ENCODE measurements around the gene CCDC187.

CCDC187 gene

DNA sequence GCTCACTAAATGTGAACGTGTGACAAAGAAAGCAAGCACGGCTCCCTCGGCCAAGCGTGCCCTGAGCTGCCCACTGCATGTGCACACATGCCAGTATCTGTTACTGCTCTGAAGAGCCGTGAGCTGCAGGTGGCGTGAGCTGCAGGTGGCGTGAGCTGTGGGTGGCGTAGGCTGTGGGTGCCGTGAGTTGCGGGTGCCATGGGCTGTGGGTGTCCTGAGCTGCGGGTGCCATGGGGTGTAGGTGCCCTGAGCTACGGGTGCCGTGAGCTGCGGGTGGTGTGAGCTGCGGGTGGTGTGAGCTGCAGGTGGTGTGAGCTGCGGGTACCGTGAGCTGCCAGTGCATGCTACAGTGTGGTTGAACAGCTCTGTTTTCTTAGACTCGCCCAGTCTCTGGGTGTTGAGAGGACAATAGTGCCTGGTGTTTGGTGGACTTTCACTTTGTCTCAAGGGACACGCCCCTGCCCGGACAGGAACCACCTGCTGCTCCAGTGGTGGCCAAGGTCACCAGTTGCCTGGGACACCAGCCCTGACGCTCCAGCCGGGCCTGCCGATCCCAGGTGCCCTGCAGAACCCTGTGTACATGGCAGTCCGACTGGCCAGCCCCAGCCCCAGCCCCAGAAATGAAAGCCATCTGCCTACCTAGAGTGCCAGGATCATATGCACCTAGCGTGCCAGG, 6.7 kb downstream of the CCDC187 start:
- DNase-seq = no peak

DNA sequence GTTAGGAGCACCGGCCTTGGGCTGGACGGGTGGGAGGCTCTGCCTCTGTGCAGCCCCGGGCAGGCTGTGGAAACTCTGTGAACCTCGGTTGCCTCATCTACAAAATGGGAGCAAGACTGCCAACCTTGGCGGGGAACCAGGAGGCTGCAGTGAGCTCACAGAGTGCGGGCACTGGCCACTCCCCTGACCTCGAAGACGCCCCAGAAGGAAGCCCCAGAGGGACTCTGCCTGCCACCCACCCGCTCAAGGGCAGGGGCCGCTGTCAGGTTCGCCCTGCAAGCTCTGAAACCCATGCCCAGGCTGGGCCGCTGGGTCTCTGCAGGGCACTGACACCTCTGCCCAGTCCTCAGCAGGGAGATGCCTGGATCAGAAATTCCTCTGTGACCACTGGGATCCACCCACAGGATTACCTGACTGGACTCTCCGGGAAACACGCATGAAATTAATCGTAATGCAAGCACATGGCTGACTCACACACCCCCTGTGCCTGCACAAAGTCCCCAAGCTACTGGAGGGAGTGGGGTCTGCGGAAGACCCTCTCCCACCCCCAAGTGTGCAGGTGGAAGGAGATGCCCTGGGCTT, 7.4 kb downstream of the CCDC187 start:
- no peak for DNase-seq

DNA sequence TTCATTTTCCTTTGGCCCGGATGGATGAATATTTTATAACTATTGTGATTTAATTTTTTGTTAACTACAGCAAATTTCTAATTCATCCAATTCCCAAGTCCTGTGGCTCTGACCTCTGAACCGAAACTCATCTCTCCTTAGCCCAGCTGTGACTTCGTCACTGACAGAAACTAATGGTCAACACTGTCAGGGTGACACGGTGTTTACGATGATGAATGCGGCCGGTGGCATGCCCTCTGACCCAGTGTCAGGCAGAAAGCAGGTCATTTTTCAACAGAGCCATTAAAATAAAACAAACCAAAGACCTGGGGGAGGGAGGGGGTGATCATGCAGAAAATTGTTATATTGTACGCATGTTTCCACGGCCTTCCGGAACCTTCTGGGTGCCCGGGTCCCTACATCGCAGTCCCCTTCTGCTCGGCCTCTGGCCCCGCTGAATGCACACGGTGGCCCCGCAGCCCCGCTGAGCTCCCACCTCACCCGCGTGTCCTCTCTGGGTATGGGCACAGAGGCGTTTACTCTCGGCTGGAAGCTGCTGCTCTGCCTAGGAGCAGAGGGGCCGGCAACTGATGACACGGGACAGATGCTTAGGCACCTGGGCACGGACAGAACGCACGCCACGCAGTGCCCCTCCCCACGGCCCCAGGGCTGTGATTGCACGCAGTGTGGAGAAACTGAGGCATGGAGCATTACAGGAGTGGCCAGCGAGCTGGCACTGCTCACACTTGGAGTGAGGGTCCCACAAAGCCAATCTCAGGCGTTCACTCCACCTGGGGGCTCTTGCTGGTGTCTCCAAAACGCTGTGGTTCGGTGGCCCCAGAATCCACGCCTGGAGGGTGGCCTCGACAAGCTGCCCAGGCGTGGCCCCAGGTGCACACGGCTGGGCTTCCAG, 8.1 kb downstream of the CCDC187 start:
- no peak for DNase-seq

DNA sequence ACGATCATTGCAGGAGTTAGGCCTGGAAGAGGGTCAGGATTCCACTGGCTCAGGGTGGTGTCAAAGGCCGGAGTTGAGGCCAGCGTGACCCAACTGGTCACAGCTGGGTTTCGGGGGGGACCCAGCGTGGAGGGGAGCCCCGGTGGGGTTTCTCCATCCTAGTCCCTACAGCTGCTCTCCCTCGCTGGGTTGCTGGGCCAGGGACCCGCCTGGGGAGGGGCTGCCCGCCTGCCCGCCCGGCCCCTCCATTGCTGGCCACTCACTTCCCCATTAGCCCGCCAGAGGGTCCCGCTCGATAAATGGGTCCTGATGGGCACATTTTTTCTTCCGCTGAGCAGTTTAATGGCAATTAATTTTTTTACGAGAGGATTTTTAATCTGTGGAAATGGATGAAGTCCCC, 8.8 kb downstream of the CCDC187 start:
- no peak for DNase-seq

DNA sequence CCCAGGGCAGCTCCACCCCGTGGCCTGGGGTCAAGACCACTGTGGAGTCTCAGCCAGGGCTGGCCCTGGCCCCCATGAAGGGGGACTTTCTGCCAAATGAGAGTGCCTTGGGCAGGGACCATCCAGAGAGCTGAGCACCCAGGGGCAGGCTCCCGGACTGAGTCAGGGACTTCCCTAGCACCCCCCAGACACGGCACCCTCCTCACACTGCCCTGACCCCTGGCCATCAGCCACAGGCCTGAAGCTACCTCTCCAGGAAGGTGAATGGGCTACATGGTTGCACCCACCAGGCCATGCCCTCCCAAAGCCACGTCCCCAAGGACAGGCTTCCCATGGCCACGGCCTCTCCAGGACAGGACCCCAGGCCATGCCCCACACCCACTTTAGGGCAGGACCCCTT, 9.5 kb downstream of the CCDC187 start:
- no peak for DNase-seq

DNA sequence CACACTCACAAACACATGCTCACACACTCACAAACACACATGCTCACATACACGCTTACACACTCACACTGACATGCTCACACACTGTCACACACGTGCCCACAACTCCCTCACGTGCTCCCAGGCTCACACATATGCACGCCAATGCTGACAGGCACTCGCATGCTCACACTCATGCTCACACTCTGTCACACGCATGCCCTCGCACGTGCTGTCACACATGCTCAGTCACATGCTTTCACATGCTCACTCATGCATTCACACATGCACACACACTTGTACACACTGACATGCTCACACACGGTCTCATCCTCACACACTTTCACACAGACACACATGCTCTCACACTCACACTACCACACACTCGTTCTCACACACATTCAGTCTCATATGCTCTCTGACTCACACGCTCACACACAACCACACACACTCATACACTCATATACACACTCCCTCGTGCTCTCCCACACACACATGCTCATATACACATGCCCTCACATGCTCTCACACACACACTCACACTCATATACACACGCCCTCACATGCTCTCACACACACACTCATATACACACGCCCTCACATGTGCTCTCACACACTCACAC, 10.3 kb downstream of the CCDC187 start:
- no peak for DNase-seq

DNA sequence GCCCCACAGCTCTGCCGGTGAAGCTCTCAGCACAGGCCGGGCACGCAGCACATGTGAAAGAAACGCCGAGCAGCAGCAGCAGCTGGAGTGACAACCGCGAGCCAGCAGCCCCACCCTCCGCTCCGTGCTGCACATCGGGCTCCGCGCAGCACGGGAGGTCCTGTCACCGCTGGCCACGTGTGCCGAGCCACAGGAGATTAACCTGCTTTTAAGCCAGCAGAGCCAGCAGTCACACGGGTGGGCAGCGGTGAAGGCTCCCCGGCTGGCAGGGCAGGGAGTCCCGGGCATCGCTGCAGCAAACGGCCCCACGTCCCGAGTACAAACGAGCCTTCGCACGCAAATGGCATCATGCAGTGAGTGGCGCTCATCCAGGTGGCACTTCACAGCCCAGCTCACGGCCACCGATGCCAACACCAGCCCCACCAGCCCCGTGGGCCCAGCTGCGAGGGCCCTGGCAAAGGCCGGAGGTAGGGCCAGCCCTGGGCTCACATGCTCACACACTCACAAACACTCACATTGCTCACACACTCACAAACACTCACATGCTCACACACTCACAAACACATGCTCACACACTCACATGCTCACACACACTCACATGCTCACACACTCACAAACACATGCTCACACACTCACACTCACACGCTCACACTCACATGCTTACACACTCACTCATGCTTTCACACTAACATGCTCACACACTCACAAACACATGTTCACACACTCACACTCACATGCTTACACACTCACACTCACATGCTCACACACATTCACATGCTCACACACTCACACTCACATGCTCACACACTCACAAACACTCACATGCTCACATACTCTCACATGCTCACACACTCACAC, 11.1 kb downstream of the CCDC187 start:
- no peak for DNase-seq

DNA sequence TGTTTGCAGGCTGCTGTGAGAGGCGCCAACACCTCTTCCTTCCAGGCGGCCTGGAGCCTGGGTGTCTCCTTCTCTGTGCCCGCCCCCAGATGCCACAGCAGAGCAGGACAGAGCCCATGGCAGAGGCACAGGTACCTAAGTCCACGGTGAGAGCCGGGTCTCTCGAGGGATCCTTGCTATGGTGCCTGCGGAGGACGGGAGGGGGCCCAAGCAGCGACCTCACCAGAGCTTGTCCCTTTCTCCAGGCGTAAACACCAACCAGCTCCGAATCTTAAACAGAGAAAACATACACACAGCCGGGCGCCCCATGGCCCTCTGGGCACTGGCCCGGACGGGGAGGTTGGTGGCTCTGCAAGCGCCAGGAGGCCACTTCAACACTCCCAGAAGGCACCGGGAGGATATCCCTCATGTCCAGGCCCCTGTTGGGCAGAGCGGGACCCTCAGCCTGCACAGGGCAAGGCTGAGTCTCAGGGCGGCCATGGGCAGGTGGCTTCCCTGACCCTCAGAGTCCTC, 11.8 kb downstream of the CCDC187 start:
- no peak for DNase-seq

DNA sequence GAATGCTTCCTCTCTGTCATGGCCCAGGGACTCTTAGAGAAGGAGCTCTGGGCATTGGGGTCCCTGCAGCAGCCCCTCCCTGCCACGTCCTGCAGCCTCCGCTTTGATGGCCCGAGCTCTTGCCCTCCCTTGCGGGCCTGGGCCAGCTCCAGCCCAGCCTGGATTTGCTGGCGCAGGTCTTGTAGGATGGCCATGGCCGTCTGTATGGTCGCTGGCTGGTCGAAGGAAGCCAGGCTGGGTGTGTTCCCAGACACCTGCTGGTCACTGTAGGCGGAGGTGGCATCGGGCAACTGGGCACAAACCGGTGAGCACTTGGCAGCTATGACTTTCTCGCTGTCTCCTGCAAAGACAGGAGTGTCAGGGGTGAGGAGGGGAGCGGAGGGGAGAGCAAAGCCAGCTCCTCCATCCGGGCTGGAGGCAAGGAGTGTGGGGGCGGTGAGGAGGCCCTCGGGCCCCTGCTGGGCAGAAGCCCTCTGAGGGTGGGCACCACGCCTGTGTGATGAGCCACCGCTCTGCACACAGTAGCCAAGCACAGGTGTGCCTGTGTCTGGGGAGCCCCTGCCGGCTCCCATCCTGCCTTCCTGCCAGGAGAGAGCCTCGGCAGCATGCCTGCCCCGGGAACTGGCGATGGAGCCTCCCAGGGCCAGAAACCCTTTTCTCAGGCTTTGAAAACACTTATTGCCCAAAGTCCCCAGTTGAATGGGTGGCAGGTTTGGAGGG, 12.4 kb downstream of the CCDC187 start:
- DNase-seq = no peak

DNA sequence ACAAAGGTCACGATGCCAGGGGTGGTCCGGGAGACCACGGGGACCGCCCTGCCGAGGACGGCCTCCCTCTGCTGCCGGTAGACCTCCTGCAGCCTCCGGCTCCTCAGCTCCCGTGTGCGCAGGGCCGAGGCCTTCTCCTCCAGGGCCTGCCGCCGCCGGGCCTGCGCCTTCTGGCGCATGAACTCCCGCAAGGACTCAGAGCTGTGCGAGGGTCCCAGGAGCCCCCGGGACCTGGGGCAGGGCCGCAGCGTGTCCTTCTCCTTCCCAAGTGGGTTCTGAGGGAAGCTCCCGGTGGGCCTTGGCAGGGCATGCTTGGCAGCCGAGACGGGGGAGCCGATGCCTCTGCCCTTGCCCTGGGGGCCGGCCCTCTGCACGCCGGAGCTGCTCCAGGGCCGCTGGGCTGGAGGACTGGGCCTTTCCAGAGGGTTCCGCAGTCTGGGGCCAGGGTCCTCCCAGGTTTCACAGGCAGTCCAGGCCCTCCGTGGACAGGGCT, 13.3 kb downstream of the CCDC187 start:
- no peak for DNase-seq

DNA sequence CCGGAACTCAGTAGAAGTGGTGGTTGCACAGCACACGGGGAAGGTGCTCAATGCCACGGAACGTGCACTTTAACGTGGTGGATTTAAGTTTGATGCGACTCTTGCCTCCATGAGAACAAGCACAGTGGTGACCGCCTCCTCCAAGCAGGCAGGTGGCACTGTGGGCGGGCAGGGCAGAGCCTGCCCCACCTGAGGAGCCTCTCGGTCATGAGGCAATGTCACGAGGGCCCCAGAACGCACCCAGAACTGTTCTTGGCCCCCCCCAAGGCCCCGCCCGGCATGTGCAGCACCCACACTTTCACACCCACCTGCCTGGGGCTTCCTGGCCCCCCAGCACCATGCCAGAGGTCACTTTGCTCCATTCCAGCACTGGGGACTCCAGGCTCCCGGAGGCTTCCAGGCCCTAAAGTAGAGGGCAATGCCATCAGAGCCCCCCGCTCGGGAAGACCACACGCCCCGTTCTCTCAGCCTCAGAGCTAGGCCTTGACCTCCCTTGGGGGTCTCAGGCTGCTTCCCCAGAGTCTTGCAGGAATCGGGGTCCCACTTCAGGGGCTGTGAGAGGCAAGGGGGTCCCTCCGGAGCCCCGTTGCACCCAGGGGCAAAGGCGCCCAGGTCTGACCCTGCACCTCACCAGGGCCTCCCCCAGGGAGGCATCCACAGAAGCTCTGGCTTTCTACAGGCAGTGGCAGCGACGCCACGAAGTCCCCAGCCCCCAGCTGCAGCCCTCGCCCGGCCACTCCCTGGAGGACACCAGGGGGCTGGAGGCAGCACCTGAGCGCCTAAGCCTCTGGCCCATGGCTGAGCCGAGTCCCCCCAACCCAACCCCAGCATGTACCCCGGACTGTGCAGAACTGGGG, 14.0 kb downstream of the CCDC187 start:
- DNase-seq = no peak

DNA sequence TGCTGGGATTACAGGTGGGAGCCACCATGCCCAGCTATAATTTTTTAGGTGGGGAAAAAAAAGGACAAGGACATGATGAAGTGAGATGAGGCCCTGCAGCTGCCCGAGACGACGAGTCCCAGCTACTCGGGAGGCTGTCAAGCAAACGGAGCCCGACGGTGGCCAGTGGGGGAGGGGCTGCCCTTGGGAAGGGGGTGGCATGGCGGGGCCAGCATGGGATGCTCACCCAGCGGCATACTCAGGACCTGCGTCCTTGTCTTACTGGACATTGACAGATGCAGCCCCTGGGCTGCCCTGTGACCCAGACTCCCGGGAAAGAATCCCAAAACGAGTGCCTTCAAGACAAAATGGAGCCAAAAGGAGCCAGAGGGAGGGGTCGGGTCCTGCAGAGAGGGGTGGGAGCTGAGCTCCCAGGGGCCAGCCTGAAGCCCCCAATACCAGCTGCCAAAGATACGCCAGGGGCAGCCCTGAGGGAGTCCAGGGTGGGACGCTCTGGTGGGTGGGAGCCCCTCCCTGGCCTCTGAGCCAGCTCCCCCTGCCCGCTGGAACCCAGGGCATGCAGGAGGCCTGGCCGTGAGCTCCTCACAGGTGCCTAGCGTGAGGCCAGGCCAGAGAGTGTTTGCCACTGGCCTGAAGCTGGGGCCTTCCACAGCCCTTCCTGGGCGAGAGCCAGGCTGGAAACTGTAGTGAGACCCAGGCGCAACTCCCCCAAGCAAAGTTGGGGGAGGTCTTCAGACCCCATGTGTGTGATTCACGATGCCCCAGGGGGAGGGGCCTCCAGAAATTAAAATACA, 15.7 kb downstream of the CCDC187 start:
- DNase-seq = no peak

DNA sequence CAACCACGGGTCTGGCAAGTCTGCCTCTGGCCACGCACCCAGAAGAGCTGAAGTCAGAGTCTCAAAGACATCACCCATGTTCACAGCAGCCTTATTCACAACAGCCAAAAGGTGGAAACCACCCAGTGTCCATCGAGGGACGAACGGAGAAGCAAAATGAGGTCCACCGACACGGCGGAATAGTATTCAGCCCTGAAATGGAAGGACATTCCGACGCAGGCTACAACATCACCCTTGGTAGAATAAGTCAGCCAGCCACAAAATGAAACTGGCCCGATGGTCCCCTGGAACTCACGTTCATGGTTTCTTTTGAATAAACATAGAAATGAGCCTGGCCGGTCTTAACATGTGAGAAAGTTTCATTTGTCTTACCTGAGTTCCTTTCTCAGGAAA, 16.9 kb downstream of the CCDC187 start:
- no peak for DNase-seq

DNA sequence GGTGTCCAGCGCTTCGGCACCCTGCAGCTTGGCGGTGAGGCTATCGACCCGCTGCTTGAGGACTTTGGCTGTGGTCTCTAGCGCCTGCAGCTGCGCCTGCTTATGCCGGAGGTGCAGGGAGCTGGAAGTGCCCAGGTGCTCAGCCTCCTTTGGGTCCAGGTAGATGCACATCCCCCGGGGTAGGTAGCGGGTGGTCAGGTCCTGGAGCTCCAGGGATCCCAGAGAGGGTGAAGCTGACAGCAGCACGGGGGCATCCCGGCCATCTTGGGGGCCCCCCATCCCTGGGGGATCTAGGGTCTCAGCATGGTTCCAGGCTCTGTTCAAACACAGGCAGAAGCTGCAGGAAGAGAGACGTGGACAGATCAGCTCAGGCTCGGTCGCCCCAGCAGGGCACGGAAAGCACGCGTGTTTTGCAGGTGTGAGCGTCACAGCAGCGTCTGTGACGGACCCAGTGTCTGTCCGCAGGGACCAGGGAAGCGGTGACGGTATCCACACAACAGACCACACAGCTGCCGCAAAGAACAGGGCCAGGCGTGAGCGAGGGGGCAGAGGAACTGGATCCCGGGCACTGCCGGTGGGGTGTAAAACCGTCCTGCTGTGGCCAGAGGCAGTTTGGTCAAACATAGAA, 17.4 kb downstream of the CCDC187 start:
- no peak for DNase-seq

DNA sequence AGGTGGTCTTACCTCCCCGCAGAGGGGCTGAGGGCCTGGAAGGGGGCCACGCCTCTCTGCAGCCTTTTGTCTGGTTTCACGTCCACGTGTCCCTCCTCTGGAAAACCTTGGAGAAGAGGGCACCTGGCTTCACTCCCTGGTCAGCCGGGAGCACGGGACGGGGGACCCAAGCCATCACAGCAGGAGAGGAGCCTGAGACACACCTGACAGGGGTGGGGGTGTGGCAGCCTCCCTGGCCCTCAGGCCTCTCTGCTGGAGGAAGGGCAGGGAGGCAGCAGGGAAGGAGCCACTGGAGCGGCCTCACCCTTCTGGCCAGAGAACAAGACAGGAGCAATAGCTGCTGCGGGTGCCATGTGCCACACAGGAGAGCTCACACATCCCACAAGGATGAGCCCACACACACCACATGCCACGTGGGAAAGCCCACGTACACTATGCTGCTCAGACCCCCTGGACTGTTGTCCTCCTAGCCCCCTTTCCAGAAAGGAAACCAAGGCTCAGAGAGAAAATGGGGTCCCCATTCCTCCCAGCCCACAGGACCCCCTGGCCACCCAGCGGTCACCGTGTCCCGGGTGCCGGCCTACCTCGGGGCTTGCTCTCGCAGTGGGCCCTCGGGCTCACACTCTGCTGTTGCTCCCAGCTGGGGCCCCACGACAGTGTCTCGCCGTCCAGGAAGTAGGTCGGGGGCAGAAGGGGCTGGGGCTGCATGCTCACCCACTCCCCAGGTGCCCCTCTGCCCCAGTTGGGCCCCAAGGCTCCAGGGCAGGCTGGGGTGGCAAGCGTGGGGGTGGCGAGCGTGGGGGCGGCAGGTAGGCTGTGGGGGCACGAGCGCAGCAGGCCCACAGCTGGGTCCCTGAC, 18.2 kb downstream of the CCDC187 start:
- no peak for DNase-seq

DNA sequence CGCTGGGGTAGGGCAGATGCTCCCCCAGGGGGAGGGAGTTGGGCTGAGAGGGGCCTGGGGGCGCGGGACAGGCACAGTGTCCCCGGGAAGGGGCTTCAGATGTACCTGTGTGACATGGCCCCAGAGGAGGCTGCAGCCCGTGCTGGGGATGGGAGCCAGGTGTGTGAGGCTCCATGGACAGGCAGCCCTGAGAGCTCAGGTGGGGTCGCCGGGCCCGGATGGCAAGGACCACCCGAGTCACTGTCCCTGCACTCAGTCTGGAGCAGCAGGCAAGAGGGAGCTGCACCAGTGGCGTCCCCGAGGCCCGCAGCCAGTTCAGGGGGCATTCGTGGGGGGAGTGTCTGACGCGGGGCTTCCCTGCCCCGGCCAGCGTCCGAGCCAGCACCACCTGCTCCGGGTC, 18.9 kb downstream of the CCDC187 start:
- DNase-seq = no peak

DNA sequence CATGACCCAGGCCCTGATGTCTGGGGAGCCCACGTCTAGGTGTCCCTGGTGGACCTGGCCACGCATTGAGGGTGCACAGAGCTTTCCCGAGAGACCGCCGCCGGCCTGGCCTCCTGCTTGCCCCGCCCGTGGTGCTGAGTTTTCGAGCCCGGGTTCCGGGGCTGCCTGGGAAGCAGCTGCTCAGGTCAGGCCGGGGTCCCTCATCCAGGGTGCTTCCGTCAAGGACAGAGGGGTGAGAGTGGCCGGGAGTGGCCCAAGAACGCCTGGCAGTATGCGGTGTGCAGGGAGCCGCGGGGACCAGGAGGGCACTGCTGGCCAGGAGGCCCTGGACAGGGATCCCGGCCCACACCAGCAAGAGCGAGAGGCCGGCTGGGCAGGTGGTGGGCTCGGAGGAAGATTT, 19.6 kb downstream of the CCDC187 start:
- DNase-seq = no peak

Data from NCI-H1048 (cell line).